ENCODE data around the gene NSMCE3. TPM values are rescaled to one million over a fixed set of nuclear protein-coding genes. Genes with fewer than 3 reads are reported as not detected.

NSMCE3 gene
- total and polyA plus RNA-seq, 9 of the 15 experiments (the other 6 are each of a cell fraction or from before 2014, with no cell fraction given), result 0.92 to 8.4 (median 5.4) TPM

- TF ChIP-seq ZNF717 (CRISPR knock-in tag; IDR thresholded peaks at IDR 0.05) (no peak), HNRNPLL (IDR thresholded peaks at IDR 0.05; ENCODE audit: low read depth, low read length, poor library complexity, severe bottlenecking) (peak; percentile 91), CHD4 (IDR thresholded peaks at IDR 0.05; ENCODE audit: insufficient read depth, insufficient replicate concordance, low read depth, low read length, poor library complexity, severe bottlenecking) (no peak), PHB2 (IDR thresholded peaks at IDR 0.05; ENCODE audit: low read depth) (no peak), ZBTB12 (CRISPR knock-in tag; IDR thresholded peaks at IDR 0.05) (peak; percentile 88), ZNF780A (CRISPR knock-in tag; IDR thresholded peaks at IDR 0.05) (no peak), KDM5B (IDR thresholded peaks at IDR 0.05; ENCODE audit: insufficient replicate concordance, low read depth, low read length) (peak; percentile 73), PKNOX1 (IDR thresholded peaks at IDR 0.05) (no peak), TAF15 (IDR thresholded peaks at IDR 0.05; ENCODE audit: low read depth, low read length) (no peak), STAT6 (CRISPR knock-in tag; IDR thresholded peaks at IDR 0.05) (no peak), MLLT1 (IDR thresholded peaks at IDR 0.05) (no peak), KLF16 (IDR thresholded peaks at IDR 0.05) (no peak), CGGBP1 (CRISPR knock-in tag; IDR thresholded peaks at IDR 0.05) (no peak), ATF3 (IDR thresholded peaks at IDR 0.05) (0 out of 2 replicates have a peak, but pooled peaks have one; percentile 14), ATF3 (CRISPR knock-in tag; conservative IDR thresholded peaks at IDR 0.05) (no peak), CLOCK (CRISPR knock-in tag; IDR thresholded peaks at IDR 0.05; ENCODE audit: borderline replicate concordance) (no peak), PML (IDR thresholded peaks at IDR 0.05; ENCODE audit: low read length) (peak; percentile 44; the same call in 1 of the 2 replicates)
Observed at GRCh38 chr15:29269485-29270168, at the start of gene NSMCE3 (continued).

All from K562 (cell line).